Adipocyte (in vitro differentiated cells): ENCODE data around the gene TLE1.
A peak's percentile ranks its signal among the peaks of the same experiment; 100 is the strongest.
"Not testable (repeated sequence)": the region's sequence is repeated elsewhere in the genome, so short reads cannot be mapped to it uniquely, and the experiment has no call there.

Experiments
- DNase-seq: peaks from one replicate; pipeline ENCODE4 v3.0.0-alpha.2; 2015; ENCODE audit warnings: low read depth
- H3K27me3 ChIP-seq: replicated peaks from 2 replicates; pipeline ENCODE4 v1.7.0; 2013; ENCODE audit warnings: mild to moderate bottlenecking, low read length, moderate library complexity; ENCODE audit not compliant: control insufficient read depth, insufficient read depth
- H3K36me3 ChIP-seq: 2 replicates; pipeline ENCODE4 v1.7.0; 2013; ENCODE audit warnings: low read length, mild to moderate bottlenecking, moderate library complexity; ENCODE audit not compliant: control insufficient read depth, insufficient read depth, severe bottlenecking
- H3K4me1 ChIP-seq: 2 replicates; pipeline ENCODE4 v1.7.0; 2013; ENCODE audit warnings: mild to moderate bottlenecking, low read length, moderate library complexity; ENCODE audit not compliant: control insufficient read depth, insufficient read depth
- H3K4me3 ChIP-seq: 2 replicates; pipeline ENCODE4 v1.7.0; 2013; ENCODE audit warnings: mild to moderate bottlenecking, low read length, moderate library complexity
- H3K9ac ChIP-seq: 2 replicates; pipeline ENCODE4 v1.7.0; 2013; ENCODE audit warnings: mild to moderate bottlenecking, low read length, moderate library complexity
- H3K9me3 ChIP-seq: 2 replicates; pipeline ENCODE4 v1.7.0; 2013; ENCODE audit warnings: mild to moderate bottlenecking, low read length, moderate library complexity; ENCODE audit not compliant: control insufficient read depth

TLE1 gene

GRCh38 chr9:81717061-81717746 is 27.9 kb upstream of the TLE1 start:
- Histone ChIP-seq H3K27me3 (no peaks in the 10 kb centered on the region), H3K4me3 (no peak overlapping the region)
- DNase-seq, result no peak

GRCh38 chr9:81716409-81716808 is 27.1 kb upstream of the TLE1 start:
- Histone ChIP-seq H3K4me1 (peaks cover 7% of the 10 kb centered on the region), H3K36me3 (no peaks in the 10 kb centered on the region), H3K27me3 (no peaks in the 10 kb centered on the region), H3K9me3 (no peaks in the 10 kb centered on the region), H3K4me3 (no peak overlapping the region), H3K9ac (no peak overlapping the region)
- peak; percentile 8 for DNase-seq

More at GRCh38 chr9:81717061-81717746, 27.9 kb upstream of the TLE1 start:
- H3K9me3 ChIP-seq, result no peaks in the 10 kb centered on the region
- no peak overlapping the region for H3K9ac ChIP-seq
- H3K4me1 ChIP-seq, result peaks cover 7% of the 10 kb centered on the region
- no peaks in the 10 kb centered on the region for H3K36me3 ChIP-seq

- H3K36me3 ChIP-seq, result no peaks in the 10 kb centered on the region
- no peaks in the 10 kb centered on the region for H3K9me3 ChIP-seq
- H3K4me3 ChIP-seq, result no peak overlapping the region
- no peaks in the 10 kb centered on the region for H3K4me1 ChIP-seq
- no peak overlapping the region for H3K9ac ChIP-seq
- H3K27me3 ChIP-seq, result no peaks in the 10 kb centered on the region
- no peak for DNase-seq
Observed at GRCh38 chr9:81705578-81705977, 16.2 kb upstream of the TLE1 start.

- no peaks in the 10 kb centered on the region for H3K36me3 ChIP-seq
- H3K4me1 ChIP-seq, result peaks cover 14% of the 10 kb centered on the region
- no peak for DNase-seq
- H3K9ac ChIP-seq, result no peak overlapping the region
- no peak overlapping the region for H3K4me3 ChIP-seq
- H3K9me3 ChIP-seq, result no peaks in the 10 kb centered on the region
- no peaks in the 10 kb centered on the region for H3K27me3 ChIP-seq
Observed at GRCh38 chr9:81694541-81694940, 5.2 kb upstream of the TLE1 start.

- peaks cover 14% of the 10 kb centered on the region for H3K4me1 ChIP-seq
- H3K27me3 ChIP-seq, result no peaks in the 10 kb centered on the region
- no peaks in the 10 kb centered on the region for H3K9me3 ChIP-seq
- no peaks in the 10 kb centered on the region for H3K36me3 ChIP-seq
- no peak overlapping the region for H3K4me3 ChIP-seq
- no peak overlapping the region for H3K9ac ChIP-seq
- peak; percentile 57 for DNase-seq
Observed at GRCh38 chr9:81693671-81694378, 4.5 kb upstream of the TLE1 start.

- Histone ChIP-seq H3K9ac (peak overlapping the region; percentile 83), H3K4me1 (peaks cover 27% of the 10 kb centered on the region), H3K27me3 (no peaks in the 10 kb centered on the region), H3K9me3 (no peaks in the 10 kb centered on the region), H3K36me3 (peaks cover 2% of the 10 kb centered on the region), H3K4me3 (peak overlapping the region; percentile 85)
- peak; percentile 29 for DNase-seq
Observed at GRCh38 chr9:81690251-81690851, 1.0 kb upstream of the TLE1 start.

- peaks cover 15% of the 10 kb centered on the region for H3K36me3 ChIP-seq
- peak overlapping the region; percentile 87 for H3K4me3 ChIP-seq
- H3K9ac ChIP-seq, result peak overlapping the region; percentile 94
- H3K9me3 ChIP-seq, H3K27me3 ChIP-seq, DNase-seq: not testable (repeated sequence)
- H3K4me1 ChIP-seq, result peaks cover 36% of the 10 kb centered on the region
Observed at GRCh38 chr9:81689093-81689342, 329 bp downstream of the TLE1 start.

- Histone ChIP-seq H3K9ac (peak overlapping the region; percentile 94), H3K4me3 (peak overlapping the region; percentile 87), H3K36me3 (peaks cover 20% of the 10 kb centered on the region), H3K4me1 (peaks cover 35% of the 10 kb centered on the region)
- DNase-seq, result peak; percentile 81
- H3K9me3 ChIP-seq, H3K27me3 ChIP-seq: not testable (repeated sequence)
Observed at GRCh38 chr9:81688262-81689092, 870 bp downstream of the TLE1 start.

- Histone ChIP-seq H3K27me3 (no peaks in the 10 kb centered on the region), H3K36me3 (peaks cover 27% of the 10 kb centered on the region), H3K9ac (peak overlapping the region; percentile 94), H3K9me3 (no peaks in the 10 kb centered on the region), H3K4me1 (peaks cover 41% of the 10 kb centered on the region), H3K4me3 (peak overlapping the region; percentile 87)
- peak; percentile 59 for DNase-seq
Observed at GRCh38 chr9:81687521-81688261, 1.7 kb downstream of the TLE1 start.

- H3K4me1 ChIP-seq, result peaks cover 41% of the 10 kb centered on the region
- H3K27me3 ChIP-seq, result no peaks in the 10 kb centered on the region
- peaks cover 34% of the 10 kb centered on the region for H3K36me3 ChIP-seq
- peak overlapping the region; percentile 94 for H3K9ac ChIP-seq
- DNase-seq, result peak; percentile 95
- no peaks in the 10 kb centered on the region for H3K9me3 ChIP-seq
- H3K4me3 ChIP-seq, result peak overlapping the region; percentile 87
Observed at GRCh38 chr9:81686614-81687520, 2.5 kb downstream of the TLE1 start.
